Prostate gland (tissue), 2 donors: ENCODE data around the gene MINPP1. TPM values are rescaled to one million over a fixed set of nuclear protein-coding genes. Genes with fewer than 3 reads are reported as not detected.

Experiments
- DNase-seq: peaks from one replicate; pipeline ENCODE4 v3.0.0-alpha.2; 2019; ENCODE audit warnings: low spot score
- H3K27ac ChIP-seq, 2 donors: fragments of 200-600 bp; sonication (generic); 2 replicates each; pipeline ENCODE4 v1.5.1; 2017 to 2019
- H3K27me3 ChIP-seq: fragments of 200-600 bp; sonication (generic); replicated peaks from 2 replicates; pipeline ENCODE4 v1.5.1; 2019; ENCODE audit not compliant: insufficient read depth
- H3K36me3 ChIP-seq, 2 donors: fragments of 200-600 bp; sonication (generic); 1 replicate in 1 of 2; 2 replicates in 1 of 2; pipeline versions ENCODE4 v1.5.1 to v1.8.1; 2017 to 2019
- H3K4me1 ChIP-seq: fragments of 200-600 bp; sonication (generic); replicated peaks from 2 replicates; pipeline ENCODE4 v1.5.1; 2019
- H3K4me3 ChIP-seq, 2 donors: fragments of 200-600 bp; sonication (generic); 2 replicates each; pipeline ENCODE4 v1.5.1; 2017 to 2019
- H3K9me3 ChIP-seq: fragments of 200-600 bp; sonication (generic); 2 replicates; pipeline ENCODE4 v1.5.1; 2017
- POLR2A ChIP-seq: fragments of 450-650 bp; IDR thresholded peaks from one replicate; pipeline ENCODE4 v1.6.1; 2016; ENCODE audit warnings: antibody characterized with exemption, mild to moderate bottlenecking
- POLR2AphosphoS5 ChIP-seq: sonication (generic); formaldehyde crosslinking; IDR thresholded peaks from one replicate; pipeline ENCODE4 v1.6.1; 2017; ENCODE audit warnings: antibody characterized with exemption
- WGBS: methylation state at CpG from one replicate; pipeline ENCODE4 v1.1.5; 2018; 5-methylcytosine and 5-hydroxymethylcytosine counted together
- intact Hi-C: fragments of 100-400 bp; cut with DNase I; formaldehyde crosslinking; loops from one replicate; pipeline ENCODE4 v1.14.2; 2022
- total RNA-seq, 2 donors: library from RNA; depleted of rRNA; stranded (reverse); fragments of >200 nt; gene quantifications; one replicate each; pipeline ENCODE4 v1.1.0, GENCODE V29; 2016
- TF ChIP-seq, protein P1 (sequence below), 4 experiments: fragments of 200-600 bp in 2 of 4; fragments of 450-650 bp in 2 of 4; sonication (generic) in 2 of 4; IDR thresholded peaks; 1 replicate in 3 of 4; 2 replicates in 1 of 4; pipeline ENCODE4 v1.5.1; 2016 to 2019; ENCODE audit warnings: antibody characterized with exemption in 4 of 4, mild to moderate bottlenecking in 2 of 4, moderate library complexity in 2 of 4

The MINPP1 gene
- total RNA-seq, 2 donors from 2014 or later: 26.6 to 29.3 TPM

DNA sequence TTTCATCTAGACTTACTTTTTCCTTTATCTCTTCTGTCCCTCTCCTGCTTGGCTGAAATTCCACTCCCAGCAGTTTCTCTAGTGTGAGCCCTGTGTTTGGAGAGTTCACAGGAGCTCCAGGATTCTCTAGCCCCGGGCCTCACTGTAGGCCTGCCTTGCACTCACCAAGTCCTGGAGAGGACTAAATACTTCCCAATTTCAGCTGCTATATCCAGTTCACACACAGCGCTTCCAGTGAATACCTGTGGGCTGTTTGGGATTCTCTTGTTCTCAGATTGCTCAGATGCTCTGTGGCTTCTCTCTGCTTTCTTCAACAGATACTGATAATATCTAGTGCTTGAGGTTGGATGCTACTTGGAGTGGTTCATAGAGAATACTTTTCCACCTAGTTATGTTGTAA is 46.0 kb downstream of the MINPP1 start:
- DNase-seq: no peak
- Histone ChIP-seq H3K27me3 (no peaks in the 10 kb centered on the region), H3K9me3 (no peaks in the 10 kb centered on the region), H3K36me3 (no peaks in the 10 kb centered on the region), H3K4me3 (no peak overlapping the region), H3K4me1 (no peaks in the 10 kb centered on the region), H3K27ac (no peak overlapping the region)
- WGBS: 93% methylated on average over 2 of the region's 2 CpGs
- TF ChIP-seq POLR2A: no peak
- TF ChIP-seq POLR2AphosphoS5: no peak
- TF ChIP-seq, protein P1, sequence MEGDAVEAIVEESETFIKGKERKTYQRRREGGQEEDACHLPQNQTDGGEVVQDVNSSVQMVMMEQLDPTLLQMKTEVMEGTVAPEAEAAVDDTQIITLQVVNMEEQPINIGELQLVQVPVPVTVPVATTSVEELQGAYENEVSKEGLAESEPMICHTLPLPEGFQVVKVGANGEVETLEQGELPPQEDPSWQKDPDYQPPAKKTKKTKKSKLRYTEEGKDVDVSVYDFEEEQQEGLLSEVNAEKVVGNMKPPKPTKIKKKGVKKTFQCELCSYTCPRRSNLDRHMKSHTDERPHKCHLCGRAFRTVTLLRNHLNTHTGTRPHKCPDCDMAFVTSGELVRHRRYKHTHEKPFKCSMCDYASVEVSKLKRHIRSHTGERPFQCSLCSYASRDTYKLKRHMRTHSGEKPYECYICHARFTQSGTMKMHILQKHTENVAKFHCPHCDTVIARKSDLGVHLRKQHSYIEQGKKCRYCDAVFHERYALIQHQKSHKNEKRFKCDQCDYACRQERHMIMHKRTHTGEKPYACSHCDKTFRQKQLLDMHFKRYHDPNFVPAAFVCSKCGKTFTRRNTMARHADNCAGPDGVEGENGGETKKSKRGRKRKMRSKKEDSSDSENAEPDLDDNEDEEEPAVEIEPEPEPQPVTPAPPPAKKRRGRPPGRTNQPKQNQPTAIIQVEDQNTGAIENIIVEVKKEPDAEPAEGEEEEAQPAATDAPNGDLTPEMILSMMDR (IDR thresholded peaks at IDR 0.05): no peak
- intact Hi-C loops: no loop called here

DNA sequence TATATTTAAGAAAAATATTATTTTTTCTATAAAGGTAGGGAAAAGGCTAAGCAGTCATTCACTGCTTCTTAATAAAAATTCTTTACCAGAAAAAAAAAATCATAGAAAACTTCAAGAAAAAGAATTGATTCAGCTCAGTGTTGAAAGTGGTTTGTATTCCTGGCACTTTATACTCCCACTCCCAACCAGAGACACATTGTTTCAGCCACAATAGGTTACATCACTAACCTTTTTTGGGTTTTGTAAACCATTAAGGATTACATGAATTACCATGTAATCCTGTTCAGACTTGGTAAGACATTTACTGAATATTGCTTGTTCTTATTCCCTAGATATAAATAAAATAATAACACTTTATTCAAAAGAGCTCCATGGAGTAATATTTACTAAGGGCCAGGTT is 46.6 kb downstream of the MINPP1 start:
- H3K4me1 ChIP-seq: no peaks in the 10 kb centered on the region
- TF ChIP-seq, protein P1 (IDR thresholded peaks at IDR 0.05): no peak
- TF ChIP-seq POLR2AphosphoS5 (no peak), POLR2A (no peak)
- no peak for DNase-seq
- H3K27me3 ChIP-seq: no peaks in the 10 kb centered on the region
- no peak overlapping the region for H3K4me3 ChIP-seq
- H3K36me3 ChIP-seq: no peaks in the 10 kb centered on the region
- no peak overlapping the region for H3K27ac ChIP-seq
- H3K9me3 ChIP-seq: no peaks in the 10 kb centered on the region
- intact Hi-C loops: no loop called here

DNA sequence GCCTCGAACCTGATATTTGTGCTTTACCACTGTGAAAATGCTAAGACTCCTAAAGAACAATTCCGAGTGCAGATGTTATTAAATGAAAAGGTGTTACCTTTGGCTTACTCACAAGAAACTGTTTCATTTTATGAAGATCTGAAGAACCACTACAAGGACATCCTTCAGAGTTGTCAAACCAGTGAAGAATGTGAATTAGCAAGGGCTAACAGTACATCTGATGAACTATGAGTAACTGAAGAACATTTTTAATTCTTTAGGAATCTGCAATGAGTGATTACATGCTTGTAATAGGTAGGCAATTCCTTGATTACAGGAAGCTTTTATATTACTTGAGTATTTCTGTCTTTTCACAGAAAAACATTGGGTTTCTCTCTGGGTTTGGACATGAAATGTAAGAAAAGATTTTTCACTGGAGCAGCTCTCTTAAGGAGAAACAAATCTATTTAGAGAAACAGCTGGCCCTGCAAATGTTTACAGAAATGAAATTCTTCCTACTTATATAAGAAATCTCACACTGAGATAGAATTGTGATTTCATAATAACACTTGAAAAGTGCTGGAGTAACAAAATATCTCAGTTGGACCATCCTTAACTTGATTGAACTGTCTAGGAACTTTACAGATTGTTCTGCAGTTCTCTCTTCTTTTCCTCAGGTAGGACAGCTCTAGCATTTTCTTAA is 47.7 kb downstream of the MINPP1 start:
- Histone ChIP-seq H3K27me3 (no peaks in the 10 kb centered on the region), H3K27ac (no peak overlapping the region), H3K36me3 (no peaks in the 10 kb centered on the region), H3K4me1 (no peaks in the 10 kb centered on the region), H3K4me3 (no peak overlapping the region), H3K9me3 (no peaks in the 10 kb centered on the region)
- TF ChIP-seq, protein P1 (IDR thresholded peaks at IDR 0.05): no peak
- 74% methylated on average over 2 of the region's 2 CpGs for WGBS
- DNase-seq: no peak
- intact Hi-C loops: no loop called here

DNA sequence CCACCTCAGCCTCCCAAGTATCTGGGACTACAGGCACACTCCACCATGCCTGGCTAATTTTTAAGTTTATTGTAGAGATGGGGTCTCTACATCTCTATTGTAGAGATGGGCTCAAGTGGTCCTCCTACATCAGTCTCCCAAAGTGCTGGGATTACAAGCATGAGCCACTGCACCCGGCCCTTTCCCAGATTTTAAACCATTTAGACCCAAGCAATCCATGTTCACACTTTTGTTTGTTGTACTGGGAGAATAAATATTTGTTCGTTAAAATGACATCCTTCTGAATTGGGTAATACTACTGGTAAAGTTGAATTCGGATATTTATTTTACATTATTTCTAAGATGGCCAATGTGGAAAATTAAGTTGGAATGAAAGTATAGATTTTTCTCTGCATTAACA is 52.7 kb downstream of the MINPP1 start:
- no peaks in the 10 kb centered on the region for H3K27me3 ChIP-seq
- DNase-seq: no peak
- intact Hi-C loops: no loop called here
- TF ChIP-seq, protein P1 (IDR thresholded peaks at IDR 0.05): no peak
- TF ChIP-seq POLR2AphosphoS5: no peak
- TF ChIP-seq POLR2A: no peak
- no peaks in the 10 kb centered on the region for H3K36me3 ChIP-seq
- H3K27ac ChIP-seq: no peak overlapping the region
- H3K4me1 ChIP-seq: no peaks in the 10 kb centered on the region
- no peaks in the 10 kb centered on the region for H3K9me3 ChIP-seq
- H3K4me3 ChIP-seq: no peak overlapping the region
- 86% methylated on average over 3 of the region's 3 CpGs for WGBS

DNA sequence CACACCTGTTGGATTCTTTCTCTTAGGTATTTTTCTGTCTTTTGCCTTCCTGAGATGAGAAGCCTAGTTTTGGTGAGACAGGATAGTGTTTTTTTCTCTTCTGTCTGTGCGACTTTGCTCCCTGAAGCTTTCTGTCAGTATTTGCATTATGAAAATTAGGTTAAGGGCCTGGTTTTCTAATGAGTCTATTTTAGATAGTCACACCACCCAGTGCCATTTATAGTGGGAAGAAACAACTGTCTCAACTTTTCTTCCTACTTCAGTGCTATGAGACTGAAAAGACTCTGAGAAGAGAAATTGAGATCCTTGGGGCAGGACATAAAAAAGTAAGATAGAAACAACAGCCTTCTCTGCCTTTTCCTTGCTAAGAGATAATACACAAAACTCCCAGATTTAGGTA is 53.6 kb downstream of the MINPP1 start:
- Histone ChIP-seq H3K27ac (no peak overlapping the region), H3K9me3 (no peaks in the 10 kb centered on the region), H3K36me3 (no peaks in the 10 kb centered on the region), H3K4me3 (no peak overlapping the region), H3K27me3 (no peaks in the 10 kb centered on the region), H3K4me1 (no peaks in the 10 kb centered on the region)
- intact Hi-C loops: no loop called here
- TF ChIP-seq, protein P1 (IDR thresholded peaks at IDR 0.05): no peak
- TF ChIP-seq POLR2AphosphoS5 (no peak), POLR2A (no peak)
- DNase-seq: no peak
- WGBS: 93% methylated on average over 1 of the region's 1 CpG
